Mucosa of descending colon (tissue), 3 donors: ENCODE data around the gene PANX3. TPM values are rescaled to one million over a fixed set of nuclear protein-coding genes. Genes with fewer than 3 reads are reported as not detected.
A peak's percentile ranks its signal among the peaks of the same experiment; 100 is the strongest.

Experiments
- ATAC-seq: fragments of 200-7000 bp; cut with Tn5 transposase; one replicate; pipeline ENCODE4 v1.9.1; 2020; ENCODE audit warnings: mild to moderate bottlenecking, moderate library complexity
- DNase-seq, 3 donors: peaks; one replicate each; pipeline ENCODE4 v3.0.0-alpha.2; 2020
- H3K36me3 ChIP-seq: fragments of 200-600 bp; one replicate; pipeline ENCODE4 v1.8.0; 2021; ENCODE audit warnings: low read depth, mild to moderate bottlenecking
- H3K4me1 ChIP-seq: fragments of 200-600 bp; one replicate; pipeline ENCODE4 v1.8.0; 2021; ENCODE audit warnings: low read depth, mild to moderate bottlenecking
- H3K4me3 ChIP-seq: fragments of 200-600 bp; one replicate; pipeline ENCODE4 v1.8.0; 2021; ENCODE audit warnings: mild to moderate bottlenecking
- H3K9me3 ChIP-seq: fragments of 200-600 bp; one replicate; pipeline ENCODE4 v1.8.0; 2021; ENCODE audit warnings: mild to moderate bottlenecking
- CTCF ChIP-seq: fragments of 200-600 bp; IDR thresholded peaks from one replicate; pipeline ENCODE4 v1.8.0; 2022; ENCODE audit warnings: antibody characterized with exemption, mild to moderate bottlenecking
- intact Hi-C, 2 donors: fragments of 100-400 bp; cut with DNase I in 1 of 2; cut with micrococcal nuclease in 1 of 2; formaldehyde crosslinking; loops; one replicate each; pipeline versions ENCODE4 v1.11.0 to v1.11.1; 2022; cut with DNase I, micrococcal nuclease
- total RNA-seq, 3 donors: library from RNA; stranded (reverse); fragmentation: NEBNext Ultra II Directional in 2 of 3; extraction: Animal tissue kit (Norgen Biotek cat#: 25700) in 2 of 3; gene quantifications; one replicate each; pipeline versions ENCODE4 v1.2.1 to v1.2.4, GENCODE V29; 2021 to 2023
- donor health status: DM: no; HTN: no; CAD: no; lungs with moderate emphysema.
- donor health status: DM: no; HTN: no; CAD: no.
- donor health status: DM: no; HTN: yes; CAD: no.

The PANX3 gene
- total RNA-seq, 3 donors from 2014 or later, result not detected

GRCh38 chr11:124662106-124662505, 50.9 kb downstream of the PANX3 start:
- DNase-seq (no peak), ATAC-seq (no peak)
- Histone ChIP-seq H3K4me1 (no peaks in the 10 kb centered on the region), H3K36me3 (no peaks in the 10 kb centered on the region), H3K9me3 (no peaks in the 10 kb centered on the region), H3K4me3 (no peak overlapping the region)
- no peak for TF ChIP-seq CTCF
- intact Hi-C loops, result no loop called here

GRCh38 chr11:124663861-124664260, 52.6 kb downstream of the PANX3 start:
- H3K36me3 ChIP-seq, result no peaks in the 10 kb centered on the region
- intact Hi-C loops, result no loop called here
- DNase-seq (no peak), ATAC-seq (no peak)
- H3K4me3 ChIP-seq, result no peak overlapping the region
- H3K4me1 ChIP-seq, result no peaks in the 10 kb centered on the region
- no peaks in the 10 kb centered on the region for H3K9me3 ChIP-seq
- no peak for TF ChIP-seq CTCF

GRCh38 chr11:124667601-124668000, 56.4 kb downstream of the PANX3 start:
- H3K4me3 ChIP-seq, result no peak overlapping the region
- no peak for TF ChIP-seq CTCF
- no peak for DNase-seq
- intact Hi-C loops, result loop anchor here in 1 of 2 donors (5.0 kb wide), 1 partner anchor 170 kb away; no protein-coding TSS in a partner anchor
- H3K4me1 ChIP-seq, result peaks cover 7% of the 10 kb centered on the region
- H3K9me3 ChIP-seq, result no peaks in the 10 kb centered on the region
- ATAC-seq, result no peak
- no peaks in the 10 kb centered on the region for H3K36me3 ChIP-seq

- peaks cover 7% of the 10 kb centered on the region for H3K4me1 ChIP-seq
- no peak overlapping the region for H3K4me3 ChIP-seq
- H3K9me3 ChIP-seq, result no peaks in the 10 kb centered on the region
- intact Hi-C loops, result loop anchor here in 1 of 2 donors (5.0 kb wide), 1 partner anchor 168 kb away; no protein-coding TSS in a partner anchor
- DNase-seq (peak in 2 of 3 donors; percentile 33 to 81), ATAC-seq (peak; percentile 22)
- no peaks in the 10 kb centered on the region for H3K36me3 ChIP-seq
- TF ChIP-seq CTCF, result peak; percentile 53
Observed at GRCh38 chr11:124669193-124669592, 58.0 kb downstream of the PANX3 start.

Other genes with a start within 250 kb of the PANX3 start
- gene OR8B2, start 226.9 kb upstream of the PANX3 start, total RNA-seq, result not detected
- not detected for gene OR8B3, start 212.4 kb upstream of the PANX3 start, total RNA-seq
- gene OR8B4, start 186.6 kb upstream of the PANX3 start, total RNA-seq, result not detected
- gene OR8B8, start 165.7 kb upstream of the PANX3 start, total RNA-seq, result not detected
- gene OR8B12, start 67.8 kb upstream of the PANX3 start, total RNA-seq, result not detected
- not detected for gene OR8A1, start 41.4 kb upstream of the PANX3 start, total RNA-seq
- gene TBRG1, start 11.4 kb downstream of the PANX3 start, total RNA-seq, result 10 to 100 TPM; 26.6 to 45.8 (median 41.8) TPM
- 100 to 1,000 TPM in 2 of 3 donors, 10 to 100 TPM in 1; 81.7 to 232 (median 147) TPM for gene SIAE, start 62.3 kb downstream of the PANX3 start, total RNA-seq
- gene SPA17, start 62.5 kb downstream of the PANX3 start, total RNA-seq, result 1 to 10 TPM; 4.6 to 6.9 (median 5.8) TPM
- 1 to 10 TPM; 1.7 to 5.3 (median 2.0) TPM for gene NRGN, start 128.5 kb downstream of the PANX3 start, total RNA-seq
- 100 to 1,000 TPM in 2 of 3 donors, 10 to 100 TPM in 1; 78.6 to 268 (median 126) TPM for gene VSIG2, start 140.8 kb downstream of the PANX3 start, total RNA-seq
- 10 to 100 TPM in 1 of 3 donors, 1 to 10 TPM in 2; 7.7 to 11.5 (median 8.4) TPM for gene ESAM, start 150.9 kb downstream of the PANX3 start, total RNA-seq
- gene MSANTD2, start 189.0 kb downstream of the PANX3 start, total RNA-seq, result 10 to 100 TPM in 1 of 3 donors, 1 to 10 TPM in 2; 7.2 to 13.6 (median 8.4) TPM